GM12801 (cell line): Measurements from ENCODE around the gene TBC1D22A.

Source experiments
- CTCF ChIP-seq: IDR thresholded peaks from one replicate; pipeline ENCODE4 v1.5.1; 2011; ENCODE audit warnings: control low read depth; ENCODE audit not compliant: insufficient read length; ENCODE audit errors: extremely low read depth

TBC1D22A gene

GRCh38 chr22:47149976-47150375 lies 387.5 kb downstream of the TBC1D22A start:
- no peak for TF ChIP-seq CTCF

- no peak for TF ChIP-seq CTCF
Measured at GRCh38 chr22:47150426-47150825, 388.0 kb downstream of the TBC1D22A start.

GRCh38 chr22:47151064-47151463 lies 388.6 kb downstream of the TBC1D22A start:
- no peak for TF ChIP-seq CTCF

GRCh38 chr22:47151490-47151889 lies 389.0 kb downstream of the TBC1D22A start:
- TF ChIP-seq CTCF = no peak

GRCh38 chr22:47152236-47152635 lies 389.8 kb downstream of the TBC1D22A start:
- no peak for TF ChIP-seq CTCF

GRCh38 chr22:47152938-47153337 lies 390.5 kb downstream of the TBC1D22A start:
- no peak for TF ChIP-seq CTCF

- no peak for TF ChIP-seq CTCF
Measured at GRCh38 chr22:47153854-47154525, 391.5 kb downstream of the TBC1D22A start.
